Tibial artery (tissue), 4 donors: Measurements from ENCODE around the gene PTAR1.

Experiments used
- DNase-seq, 2 donors: peaks; one replicate each; pipeline ENCODE4 v3.0.0-alpha.2; 2019
- H3K27ac ChIP-seq, 2 donors: fragments of 200-600 bp; sonication (generic) in 1 of 2; 1 replicate in 1 of 2; 2 replicates in 1 of 2; pipeline ENCODE4 v1.5.1; 2018 to 2019; ENCODE audit warnings: mild to moderate bottlenecking in 1 of 2
- H3K27me3 ChIP-seq, 2 donors: fragments of 200-600 bp; sonication (generic) in 1 of 2; one replicate each; pipeline versions ENCODE4 v1.5.1 to v1.6.0; 2016 to 2019
- H3K36me3 ChIP-seq, 3 donors: fragments of 200-600 bp; sonication (generic) in 2 of 3; one replicate each; pipeline ENCODE4 v1.5.1; 2016 to 2019; ENCODE audit warnings: mild to moderate bottlenecking in 2 of 3
- H3K4me1 ChIP-seq, 4 donors: fragments of 200-600 bp; sonication (generic) in 2 of 4; 1 replicate in 3 of 4; 2 replicates in 1 of 4; pipeline ENCODE4 v1.5.1; 2016 to 2019
- H3K4me3 ChIP-seq, 2 donors: fragments of 200-600 bp; sonication (generic) in 1 of 2; 1 replicate in 1 of 2; 2 replicates in 1 of 2; pipeline ENCODE4 v1.5.1; 2018 to 2019; ENCODE audit warnings: mild to moderate bottlenecking in 2 of 2
- H3K9me3 ChIP-seq, 3 donors: fragments of 200-600 bp; sonication (generic) in 1 of 3; one replicate each; pipeline ENCODE4 v1.5.1; 2016 to 2019
- CTCF ChIP-seq, 2 experiments: fragments of 200-600 bp in 1 of 2; fragments of 450-650 bp in 1 of 2; IDR thresholded peaks; one replicate each; pipeline ENCODE4 v1.5.1; 2017 to 2019; ENCODE audit warnings: antibody characterized with exemption in 2 of 2, mild to moderate bottlenecking in 1 of 2, moderate library complexity in 1 of 2
- intact Hi-C: fragments of 100-400 bp; cut with DNase I; formaldehyde crosslinking; loops from one replicate; pipeline ENCODE4 v1.15.0; 2023; ENCODE audit warnings: low total_unique reads

PTAR1 gene

GRCh38 chr9:69697475-69697874, 62.3 kb downstream of the PTAR1 start:
- no peaks in the 10 kb centered on the region for H3K4me1 ChIP-seq
- no peaks in the 10 kb centered on the region for H3K27me3 ChIP-seq
- no peak for TF ChIP-seq CTCF (IDR thresholded peaks at IDR 0.05)
- H3K36me3 ChIP-seq, result no peaks in the 10 kb centered on the region
- intact Hi-C loops, result no loop called here
- no peak overlapping the region for H3K27ac ChIP-seq
- no peak for DNase-seq
- H3K4me3 ChIP-seq, result no peak overlapping the region
- H3K9me3 ChIP-seq, result peaks cover 0 to 31% (median 31%) of the 10 kb centered on the region in 3 donors

DNA sequence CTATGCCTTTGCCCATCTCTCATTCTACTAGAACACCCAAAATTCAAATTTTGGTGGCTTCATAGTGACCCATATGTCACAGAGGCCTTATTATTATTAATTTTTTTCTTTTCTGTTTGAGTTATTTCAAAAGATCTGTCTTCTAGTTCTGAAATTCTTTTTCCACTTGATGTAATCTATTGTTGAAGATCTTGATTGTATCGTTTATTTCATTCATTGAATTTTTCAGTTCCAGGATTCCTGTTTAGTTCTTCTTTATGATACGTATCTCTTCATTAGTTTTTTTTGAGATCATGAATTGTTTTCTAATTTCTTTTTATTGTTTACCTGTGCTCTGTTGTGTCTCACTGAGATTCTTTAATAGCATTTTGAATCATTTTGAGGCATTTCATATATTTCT, 63.0 kb downstream of the PTAR1 start:
- H3K9me3 ChIP-seq, result peaks cover 0 to 28% (median 25%) of the 10 kb centered on the region in 3 donors
- intact Hi-C loops, result no loop called here
- no peak overlapping the region for H3K4me3 ChIP-seq
- no peaks in the 10 kb centered on the region for H3K4me1 ChIP-seq
- no peaks in the 10 kb centered on the region for H3K27me3 ChIP-seq
- TF ChIP-seq CTCF (IDR thresholded peaks at IDR 0.05), result no peak
- no peak overlapping the region for H3K27ac ChIP-seq
- no peaks in the 10 kb centered on the region for H3K36me3 ChIP-seq
- DNase-seq, result no peak

- Histone ChIP-seq H3K4me1 (no peaks in the 10 kb centered on the region), H3K36me3 (no peaks in the 10 kb centered on the region), H3K27ac (no peak overlapping the region), H3K27me3 (no peaks in the 10 kb centered on the region), H3K4me3 (no peak overlapping the region), H3K9me3 (no peaks in the 10 kb centered on the region)
- no peak for DNase-seq
- intact Hi-C loops, result no loop called here
- no peak for TF ChIP-seq CTCF (IDR thresholded peaks at IDR 0.05)
These were observed 69.7 kb downstream of the PTAR1 start for GRCh38 chr9:69689991-69690538.

DNA sequence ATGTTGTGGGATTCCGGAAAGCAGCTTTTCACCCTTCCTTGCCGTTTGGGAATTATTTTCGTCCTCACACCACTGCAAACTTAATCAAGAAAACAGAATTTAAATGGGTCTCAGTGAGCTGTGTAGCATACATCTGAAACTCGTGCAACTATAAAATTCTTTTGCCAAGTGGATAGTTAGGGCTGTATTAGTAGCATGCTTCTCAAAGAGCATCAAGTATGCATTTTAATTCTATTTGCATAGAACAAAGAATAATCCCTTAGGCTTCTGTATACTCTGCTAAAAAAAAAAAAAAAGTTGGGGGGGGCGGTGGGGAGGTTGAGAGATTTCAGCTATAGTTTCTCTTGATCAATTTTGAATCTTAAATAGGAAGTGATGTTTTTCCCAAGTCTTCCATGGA, 75.9 kb downstream of the PTAR1 start:
- TF ChIP-seq CTCF (IDR thresholded peaks at IDR 0.05), result no peak
- Histone ChIP-seq H3K4me1 (no peaks in the 10 kb centered on the region), H3K4me3 (no peak overlapping the region), H3K9me3 (no peaks in the 10 kb centered on the region), H3K27me3 (no peaks in the 10 kb centered on the region), H3K36me3 (no peaks in the 10 kb centered on the region), H3K27ac (no peak overlapping the region)
- no peak for DNase-seq
- intact Hi-C loops, result no loop called here

DNA sequence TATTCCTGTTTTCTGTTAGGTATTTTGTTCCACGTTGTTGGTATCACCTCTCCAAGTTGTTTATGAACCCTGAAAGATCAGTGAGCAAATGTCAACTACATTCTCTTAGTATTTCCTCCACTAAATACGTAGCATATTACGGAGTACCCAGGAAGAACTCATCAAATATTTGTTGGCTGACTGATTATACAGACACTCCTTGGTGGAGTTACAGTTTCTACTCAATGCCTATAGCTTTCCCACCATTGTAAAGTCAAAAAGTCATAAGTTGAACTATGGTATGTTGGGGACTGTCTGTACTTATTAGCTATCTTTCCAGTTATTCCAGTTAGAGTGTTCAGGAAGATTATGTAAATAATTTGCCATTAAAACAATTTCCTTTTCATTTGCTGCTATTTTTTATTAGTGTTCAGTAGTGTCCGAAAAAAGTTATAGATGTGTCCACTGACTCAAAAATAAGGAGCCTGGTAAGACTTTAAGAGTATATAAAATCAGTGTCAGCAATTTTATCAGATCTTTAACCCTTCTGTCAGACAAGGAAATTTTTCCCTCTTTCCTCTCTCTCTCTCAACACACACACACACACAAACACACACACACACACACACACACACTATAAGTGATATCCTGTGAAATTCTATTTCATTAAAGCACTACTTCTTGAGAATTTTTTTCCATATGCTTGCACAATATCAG, 80.8 kb downstream of the PTAR1 start:
- no peak overlapping the region for H3K27ac ChIP-seq
- no peaks in the 10 kb centered on the region for H3K36me3 ChIP-seq
- intact Hi-C loops, result no loop called here
- no peaks in the 10 kb centered on the region for H3K9me3 ChIP-seq
- peaks cover 0 to 4% (median 0%) of the 10 kb centered on the region in 4 donors for H3K4me1 ChIP-seq
- no peak for TF ChIP-seq CTCF (IDR thresholded peaks at IDR 0.05)
- H3K4me3 ChIP-seq, result no peak overlapping the region
- no peak for DNase-seq
- H3K27me3 ChIP-seq, result no peaks in the 10 kb centered on the region
